Thyroid gland (tissue), 4 donors: ENCODE measurements around the gene TAF8. TPM values are rescaled to one million over a fixed set of nuclear protein-coding genes. Genes with fewer than 3 reads are reported as not detected.

ENCODE experiments used
- DNase-seq, 2 donors: peaks; one replicate each; pipeline ENCODE4 v3.0.0-alpha.2; 2019
- H3K27ac ChIP-seq, 3 donors: fragments of 200-600 bp; sonication (generic); 1 replicate in 2 of 3; 2 replicates in 1 of 3; pipeline ENCODE4 v1.5.1; 2016 to 2019; ENCODE audit warnings: mild to moderate bottlenecking in 1 of 3, moderate library complexity in 1 of 3
- H3K27me3 ChIP-seq: fragments of 200-600 bp; sonication (generic); one replicate; pipeline ENCODE4 v1.5.1; 2019
- H3K36me3 ChIP-seq, 2 donors: fragments of 200-600 bp; sonication (generic); one replicate each; pipeline ENCODE4 v1.5.1; 2016 to 2019
- H3K4me1 ChIP-seq, 2 donors: fragments of 200-600 bp; sonication (generic); one replicate each; pipeline ENCODE4 v1.5.1; 2017 to 2019
- H3K4me3 ChIP-seq, 3 donors: fragments of 200-600 bp; sonication (generic); replicated peaks in 1 of 3; 1 replicate in 2 of 3; 2 replicates in 1 of 3; pipeline ENCODE4 v1.5.1; 2016; ENCODE audit warnings: mild to moderate bottlenecking in 1 of 3
- H3K9me3 ChIP-seq: fragments of 200-600 bp; sonication (generic); one replicate; pipeline ENCODE4 v1.5.1; 2017
- CTCF ChIP-seq, 6 experiments: fragments of 200-600 bp in 3 of 6; fragments of 450-650 bp in 3 of 6; sonication (generic) in 3 of 6; IDR thresholded peaks; one replicate each; pipeline ENCODE4 v1.5.1; 2016 to 2019; ENCODE audit warnings: antibody characterized with exemption in 6 of 6, mild to moderate bottlenecking in 2 of 6, inconsistent platforms in 1 of 6, moderate library complexity in 1 of 6
- POLR2A ChIP-seq, 2 donors: fragments of 450-650 bp; IDR thresholded peaks; one replicate each; pipeline ENCODE4 v1.6.1; 2017; ENCODE audit warnings: antibody characterized with exemption in 2 of 2, mild to moderate bottlenecking in 2 of 2, moderate library complexity in 1 of 2
- whole genome bisulfite sequencing, 2 donors: methylation state at CpG; one replicate each; pipeline ENCODE4 v1.1.5; 2017; 5-methylcytosine and 5-hydroxymethylcytosine counted together
- intact Hi-C: fragments of 100-400 bp; cut with DNase I; formaldehyde crosslinking; loops from one replicate; pipeline ENCODE4 v1.15.1; 2023
- total RNA-seq, 4 donors: library from RNA; depleted of rRNA; stranded (reverse); fragments of >200 nt; gene quantifications; one replicate each; pipeline ENCODE4 v1.2.3, GENCODE V29; 2016

TAF8 gene
- total RNA-seq, 4 donors from 2014 or later, result 52.0 to 131 (median 72.2) TPM

- intact Hi-C loops, result no loop called here
- Histone ChIP-seq H3K9me3 (no peaks in the 10 kb centered on the region), H3K4me3 (no peak overlapping the region), H3K27ac (peak overlapping the region; percentile 69 to 88 (median 69)), H3K27me3 (no peaks in the 10 kb centered on the region), H3K4me1 (peaks cover 65 to 70% of the 10 kb centered on the region in 2 donors), H3K36me3 (no peaks in the 10 kb centered on the region)
- peak in 1 of 2 donors; percentile 58 for TF ChIP-seq POLR2A (IDR thresholded peaks at IDR 0.05)
- no peak for TF ChIP-seq CTCF (IDR thresholded peaks at IDR 0.05)
- peak; percentile 90 to 93 for DNase-seq
- WGBS, 2 donors, result 66 to 68% methylated on average over 7 of the region's 7 CpGs
Measured at GRCh38 chr6:42088101-42088591, 37.8 kb downstream of the TAF8 start.

- Histone ChIP-seq H3K4me1 (peaks cover 75 to 87% of the 10 kb centered on the region in 2 donors), H3K4me3 (no peak overlapping the region), H3K27ac (peak overlapping the region; percentile 69 to 88 (median 70)), H3K9me3 (no peaks in the 10 kb centered on the region), H3K27me3 (no peaks in the 10 kb centered on the region), H3K36me3 (no peaks in the 10 kb centered on the region)
- intact Hi-C loops, result no loop called here
- DNase-seq, result no peak
- 79 to 81% methylated on average over 9 to 10 of the region's 10 CpGs for WGBS, 2 donors
- TF ChIP-seq POLR2A (IDR thresholded peaks at IDR 0.05) (no peak), CTCF (IDR thresholded peaks at IDR 0.05) (no peak)
Measured at GRCh38 chr6:42090819-42091717, 40.7 kb downstream of the TAF8 start.

GRCh38 chr6:42091718-42092023 lies 41.3 kb downstream of the TAF8 start:
- Histone ChIP-seq H3K4me3 (no peak overlapping the region), H3K27me3 (no peaks in the 10 kb centered on the region), H3K36me3 (no peaks in the 10 kb centered on the region), H3K4me1 (peaks cover 72 to 87% of the 10 kb centered on the region in 2 donors), H3K9me3 (no peaks in the 10 kb centered on the region), H3K27ac (peak overlapping the region; percentile 82 to 88 (median 87))
- intact Hi-C loops, result no loop called here
- WGBS, 2 donors, result 24 to 32% methylated on average over 9 of the region's 9 CpGs
- DNase-seq, result peak; percentile 98
- TF ChIP-seq CTCF (IDR thresholded peaks at IDR 0.05) (peak in 1 of 6 experiments; percentile 10), POLR2A (IDR thresholded peaks at IDR 0.05) (peak in 1 of 2 donors; percentile 50)

- Histone ChIP-seq H3K27ac (peak overlapping the region; percentile 82 to 88 (median 87)), H3K36me3 (no peaks in the 10 kb centered on the region), H3K4me1 (peaks cover 78 to 88% of the 10 kb centered on the region in 2 donors), H3K4me3 (no peak overlapping the region), H3K27me3 (no peaks in the 10 kb centered on the region), H3K9me3 (no peaks in the 10 kb centered on the region)
- peak; percentile 61 to 69 for DNase-seq
- TF ChIP-seq CTCF (IDR thresholded peaks at IDR 0.05) (no peak), POLR2A (IDR thresholded peaks at IDR 0.05) (peak in 1 of 2 donors; percentile 46)
- intact Hi-C loops, result no loop called here
- WGBS, 2 donors, result 70 to 72% methylated on average over 10 of the region's 10 CpGs
Measured at GRCh38 chr6:42093582-42094329, 43.4 kb downstream of the TAF8 start.
